HG03280 (cell line): ENCODE measurements around the gene TFF2.

Experiments
- ATAC-seq: cut with Tn5 transposase; IDR thresholded peaks from one replicate; pipeline ENCODE4 v1.9.1; 2021; ENCODE audit warnings: mild to moderate bottlenecking, moderate library complexity; ENCODE audit not compliant: unreplicated experiment

TFF2 gene

DNA sequence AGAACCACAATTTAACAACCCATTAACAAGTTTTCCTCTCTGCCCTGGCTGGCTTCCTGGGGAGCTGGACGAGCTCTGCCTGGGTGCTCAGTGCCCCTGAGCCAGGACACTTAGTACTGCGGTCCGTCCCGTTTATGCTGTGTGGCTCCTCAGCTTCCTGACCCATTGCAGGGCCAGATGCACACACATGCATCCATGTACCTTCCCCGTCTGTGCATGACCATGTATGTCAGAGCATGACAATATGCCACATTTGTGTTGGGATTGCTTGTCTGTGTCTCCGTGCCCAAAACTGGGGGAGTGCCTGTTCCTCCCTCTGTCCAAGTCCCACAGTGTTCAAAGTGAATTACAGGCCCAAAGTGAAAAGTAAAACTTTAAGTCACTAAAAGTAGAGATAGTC is 25.9 kb downstream of the TFF2 start:
- no peak for ATAC-seq

DNA sequence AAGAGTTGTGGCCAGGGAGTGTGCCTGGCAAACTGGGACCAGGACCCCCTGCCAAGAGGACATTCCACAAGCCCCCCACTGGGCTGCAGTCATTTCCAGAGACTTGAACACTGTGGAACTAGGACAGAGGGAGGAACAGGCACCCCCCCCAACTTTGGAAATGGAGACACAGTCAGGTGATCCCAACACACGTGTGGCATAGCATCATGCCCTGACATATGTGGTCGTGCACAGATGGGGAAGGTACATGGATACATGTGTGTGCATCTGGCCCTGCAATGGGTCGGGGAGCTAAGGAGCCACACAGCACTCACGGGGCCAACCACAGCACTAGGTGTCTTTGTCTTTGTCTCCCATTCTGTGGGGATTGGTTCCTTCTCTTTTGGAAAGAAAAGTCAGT is 28.9 kb downstream of the TFF2 start:
- ATAC-seq = no peak

DNA sequence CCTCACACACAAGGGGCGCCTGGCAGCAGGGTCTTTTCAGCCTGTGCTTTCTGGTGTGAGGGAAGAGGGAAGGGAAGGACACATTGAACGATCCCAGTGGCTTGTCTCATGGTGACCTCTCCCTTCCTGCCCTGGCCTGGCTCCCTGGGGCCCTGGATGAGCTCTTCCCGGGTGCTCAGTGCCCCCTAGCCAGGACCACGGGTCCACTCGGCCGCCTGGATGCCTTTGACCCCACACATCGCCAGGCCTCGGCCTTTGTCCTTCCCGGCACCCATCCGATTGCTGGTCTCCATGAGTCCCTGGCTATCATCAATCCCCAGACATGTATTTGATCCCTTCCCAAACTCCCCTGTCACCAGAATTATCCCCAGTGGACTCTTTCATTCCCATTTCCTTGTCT is 29.6 kb downstream of the TFF2 start:
- ATAC-seq = no peak

DNA sequence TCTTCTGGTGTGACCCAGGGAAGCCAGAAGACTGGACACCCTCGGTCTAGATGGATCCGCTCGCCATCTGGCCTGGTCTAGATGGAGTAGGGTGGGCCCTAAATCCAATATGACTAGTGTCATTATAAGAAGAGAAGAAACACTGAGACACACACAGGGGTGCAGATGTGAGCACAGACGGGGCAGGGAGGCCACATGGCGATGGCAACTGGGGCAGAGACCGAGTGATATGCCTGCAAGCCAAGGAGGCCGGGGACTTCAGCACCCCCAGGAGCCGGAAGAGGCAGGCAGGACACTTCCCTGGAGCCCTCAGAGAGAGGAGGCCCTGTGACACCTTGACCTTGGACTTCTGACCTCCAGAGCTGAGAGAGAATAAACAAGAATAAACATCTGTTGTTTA is 30.0 kb downstream of the TFF2 start:
- no peak for ATAC-seq

DNA sequence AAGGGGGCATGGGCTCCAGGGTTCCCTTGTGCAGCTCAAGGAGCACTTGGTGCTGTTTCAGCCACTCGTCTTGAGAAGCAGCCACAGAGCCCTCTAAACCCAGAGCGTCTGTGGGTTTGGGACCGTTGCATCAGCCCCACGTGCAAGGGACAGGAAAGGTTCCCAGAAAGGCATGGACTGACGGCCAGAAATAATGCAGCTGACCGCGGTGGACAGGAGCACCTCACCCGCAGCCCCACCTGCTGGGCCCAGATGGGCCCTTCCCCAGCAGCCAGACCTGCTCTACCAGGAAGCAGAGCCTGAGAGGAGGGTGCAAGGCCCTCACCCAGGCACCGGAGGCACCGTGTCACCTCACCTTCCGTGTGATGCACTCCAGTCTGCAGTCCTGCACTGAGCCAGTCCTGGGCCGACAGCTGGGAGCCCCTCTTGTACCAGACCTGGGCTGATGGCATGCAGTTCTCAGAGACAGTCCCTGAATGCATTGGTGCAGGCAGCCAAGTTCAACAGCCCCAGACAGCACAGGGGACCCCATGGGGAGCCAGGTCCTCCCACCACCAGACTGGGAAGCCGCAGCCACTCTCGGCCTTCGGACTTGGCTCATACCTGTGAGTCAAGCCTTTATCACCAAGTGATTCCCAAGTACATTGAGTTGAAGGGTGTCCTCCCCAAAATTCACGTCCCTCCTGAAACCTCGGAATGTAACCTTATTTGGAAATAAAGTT is 30.8 kb downstream of the TFF2 start:
- ATAC-seq = no peak

DNA sequence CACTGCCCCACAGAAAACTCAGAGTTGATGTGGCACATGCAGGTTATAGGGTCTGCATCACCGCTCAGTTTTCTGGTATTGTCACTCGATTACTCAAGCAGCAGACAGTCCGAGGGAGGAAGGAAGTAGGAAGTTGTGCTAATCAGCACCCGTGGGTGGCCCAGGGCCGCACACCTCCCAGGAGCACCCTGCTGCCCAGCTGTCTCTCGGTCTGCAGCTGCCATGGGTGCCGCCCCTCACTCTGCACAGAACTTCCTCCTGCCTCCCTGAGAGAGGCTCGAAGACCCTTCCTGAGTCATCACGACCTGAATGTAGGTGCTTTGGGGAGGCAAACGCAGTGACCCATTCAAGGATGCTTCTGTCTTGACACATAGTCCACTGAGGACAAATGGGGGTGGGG is 31.4 kb downstream of the TFF2 start:
- no peak for ATAC-seq

DNA sequence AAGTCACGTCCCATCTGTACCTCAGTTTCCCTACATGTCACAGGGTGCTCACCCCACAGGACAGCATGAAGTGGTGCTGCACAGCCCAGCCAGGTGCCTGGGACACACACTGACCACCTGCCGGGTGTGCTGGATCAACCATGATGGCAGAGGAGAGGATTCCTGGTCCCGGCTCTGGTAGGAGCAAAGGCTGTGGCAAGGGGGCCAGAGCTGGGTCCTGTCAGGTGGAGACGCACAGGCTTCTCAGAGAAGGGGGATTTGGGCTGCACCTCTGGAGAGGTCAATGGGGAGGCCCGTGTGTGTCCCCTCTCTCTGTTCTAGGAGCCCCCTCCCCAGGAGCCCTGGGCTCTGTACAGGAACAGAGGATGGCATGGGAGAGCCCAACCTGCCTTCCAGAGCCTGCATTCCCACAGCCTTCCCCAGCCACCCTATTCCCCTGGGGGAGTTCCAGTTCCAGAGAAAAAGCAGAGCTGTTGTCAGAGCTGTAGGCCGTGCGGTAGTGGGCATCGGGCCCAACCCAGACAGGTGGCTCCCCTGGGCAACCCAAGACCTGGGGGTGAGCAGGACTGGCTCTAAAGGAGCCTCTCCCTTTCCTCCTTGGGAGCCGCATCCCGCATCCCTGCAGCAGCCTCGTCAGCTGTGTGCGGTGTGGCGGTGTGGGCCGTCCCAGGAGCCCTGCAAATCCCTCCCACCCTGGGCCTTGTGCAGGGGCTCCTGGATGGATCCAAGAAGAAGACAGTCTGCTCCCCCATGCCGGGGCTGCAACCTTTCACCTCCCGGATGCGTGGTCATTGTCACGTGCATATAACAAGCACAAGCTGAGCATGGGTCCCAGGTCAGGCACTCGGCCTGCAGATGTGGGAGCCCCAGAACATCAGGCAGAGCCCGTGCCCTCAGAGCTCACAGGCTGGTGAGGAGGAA is 32.7 kb downstream of the TFF2 start:
- ATAC-seq = no peak

DNA sequence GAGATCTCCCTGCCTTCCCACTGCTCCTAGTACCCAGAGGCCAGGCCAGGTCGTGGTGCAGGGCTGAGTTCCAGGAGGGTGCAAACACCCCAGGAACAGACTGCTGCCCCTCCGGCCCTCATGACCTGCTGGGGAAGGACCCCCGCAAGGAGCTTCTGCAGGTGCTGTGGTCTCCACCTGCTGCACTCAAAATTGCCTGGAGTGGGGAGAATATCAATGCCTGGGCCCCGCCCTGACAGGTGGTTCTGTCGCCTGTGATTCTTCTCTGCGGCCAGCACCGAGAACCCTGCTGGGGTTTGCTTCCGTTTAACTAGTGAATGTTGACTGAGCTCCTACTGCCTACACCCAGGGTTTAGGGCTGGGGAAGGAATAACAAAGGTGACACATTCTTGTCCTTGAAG is 33.5 kb downstream of the TFF2 start:
- no peak for ATAC-seq

DNA sequence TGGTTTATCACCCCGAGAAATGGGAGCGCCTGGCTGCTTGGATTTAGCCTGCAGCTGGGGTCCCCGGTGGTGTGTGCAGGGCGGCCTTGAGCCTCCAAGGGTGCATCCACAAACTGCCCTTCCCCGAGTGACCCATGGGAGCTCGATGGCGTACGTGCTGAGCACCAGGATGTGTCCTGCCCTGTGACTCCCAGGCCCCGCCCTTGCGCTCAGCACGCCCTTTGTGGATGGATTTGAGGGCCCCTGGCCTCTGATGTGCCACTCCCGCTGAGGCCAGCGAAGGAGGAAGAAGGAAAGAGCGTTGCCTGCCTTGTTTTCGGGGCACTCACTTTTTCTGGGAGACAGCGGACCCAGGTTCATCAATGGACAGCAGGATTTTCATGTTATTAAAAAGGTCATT is 33.9 kb downstream of the TFF2 start:
- no peak for ATAC-seq

DNA sequence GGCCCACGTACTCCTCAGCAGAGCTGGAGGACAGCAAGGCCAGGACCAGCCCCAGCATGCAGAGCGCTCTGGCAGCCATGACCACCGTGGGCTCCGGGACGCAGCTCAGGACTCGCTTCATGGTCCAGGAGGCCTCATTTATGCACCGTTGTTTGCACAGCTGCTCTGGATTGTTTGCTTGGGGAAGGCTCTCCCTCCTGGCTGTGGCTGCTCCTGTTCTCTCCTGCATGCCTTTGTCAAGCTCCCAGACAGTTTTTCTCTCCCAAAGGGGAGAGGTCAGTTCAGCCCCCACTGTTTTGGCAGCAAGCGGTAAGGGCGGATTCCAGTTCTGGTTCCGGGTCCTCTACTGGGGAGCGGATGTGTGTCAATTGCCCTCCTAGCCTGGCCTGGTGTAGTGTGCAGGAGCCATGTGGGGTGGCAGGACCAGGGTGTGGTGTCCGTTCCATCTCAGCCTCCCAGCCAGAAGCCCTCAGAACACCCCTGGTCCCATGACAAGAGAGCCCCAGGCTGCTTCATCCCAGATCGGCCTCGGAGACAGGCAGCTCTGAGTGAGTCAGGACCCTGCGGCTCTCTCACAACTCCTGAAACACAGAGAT is 35.4 kb downstream of the TFF2 start, which contains the start of gene TFF3:
Gene TFF3 (minus strand): TSS at position 114 of the 596 bp plus-strand sequence. CDS start 35 bp downstream, at position 79.
- no peak for ATAC-seq

DNA sequence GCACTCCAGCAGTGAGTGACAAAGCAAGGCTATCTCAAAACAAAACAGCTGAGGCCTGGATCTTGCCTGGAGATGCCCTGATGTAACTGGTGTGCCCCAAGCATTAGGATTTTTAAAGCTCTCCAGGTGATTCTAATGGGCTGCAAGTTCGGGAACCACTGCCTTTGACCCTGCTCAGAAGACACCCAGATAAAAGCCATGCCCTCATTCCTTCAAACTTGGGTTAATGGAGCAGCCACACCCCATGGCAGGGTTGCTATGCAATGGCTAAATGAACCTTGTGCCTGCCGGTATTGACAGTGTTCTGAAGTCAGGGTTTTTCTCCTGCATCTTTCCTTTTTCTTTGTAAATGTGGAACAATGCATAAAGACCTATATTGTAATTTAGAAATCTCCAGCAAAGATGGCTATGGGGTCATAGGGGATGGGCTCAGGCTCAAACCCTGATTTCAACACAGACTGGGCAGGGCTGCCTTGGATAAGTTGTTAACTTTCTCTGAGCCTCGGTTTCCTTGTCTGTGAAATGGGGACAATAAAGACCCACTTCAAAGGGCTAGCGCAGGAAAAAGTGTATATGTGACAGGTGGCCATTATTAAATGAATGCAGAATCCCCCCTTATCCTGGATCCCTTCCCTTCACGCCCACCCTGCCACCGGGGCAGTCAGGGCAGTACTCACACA is 36.0 kb downstream of the TFF2 start:
- no peak for ATAC-seq

DNA sequence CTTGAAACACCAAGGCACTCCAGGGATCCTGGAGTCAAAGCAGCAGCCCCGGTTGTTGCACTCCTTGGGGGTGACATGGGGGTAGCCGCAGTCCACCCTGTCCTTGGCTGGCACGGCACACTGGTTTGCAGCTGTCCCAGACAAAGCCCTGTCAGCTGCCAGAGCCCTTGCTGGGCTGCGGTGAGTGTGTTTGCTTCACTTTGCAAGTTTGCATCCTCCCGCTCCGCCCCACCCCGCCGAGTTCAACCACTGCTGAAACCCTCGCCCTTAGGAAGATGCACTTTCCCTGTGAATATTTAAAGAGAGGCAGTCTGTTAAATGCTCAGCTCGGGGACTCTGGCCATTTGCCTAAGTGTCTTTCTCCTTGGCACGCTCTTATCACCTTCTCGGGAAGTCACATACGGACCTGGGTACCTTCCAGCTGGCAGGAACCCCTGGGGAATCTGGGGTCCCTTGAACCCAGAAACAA is 37.3 kb downstream of the TFF2 start:
- no peak for ATAC-seq

DNA sequence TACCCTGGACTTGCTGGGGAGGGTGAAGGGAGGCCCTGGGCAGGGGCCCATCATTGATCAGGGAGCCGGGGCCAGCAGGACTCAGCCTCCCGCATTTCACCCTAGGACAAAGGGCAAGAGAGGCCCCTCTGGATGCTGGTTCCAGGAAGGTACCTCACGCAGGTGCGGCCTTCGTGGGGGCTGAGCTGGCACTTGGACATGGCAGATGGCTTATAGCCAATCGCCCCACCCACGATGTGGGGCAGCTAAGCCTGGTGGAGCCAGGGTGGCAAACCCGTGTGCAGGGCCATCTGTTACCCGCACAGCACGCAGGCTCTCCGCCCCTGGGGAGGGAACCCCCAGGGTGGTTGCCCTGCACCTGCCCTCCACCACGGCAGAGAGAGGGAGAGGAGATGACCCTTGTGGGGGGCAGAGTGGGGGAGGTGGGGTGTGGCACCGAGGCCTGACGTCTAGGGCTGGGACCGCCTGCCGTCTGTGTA is 38.1 kb downstream of the TFF2 start:
- ATAC-seq = no peak

DNA sequence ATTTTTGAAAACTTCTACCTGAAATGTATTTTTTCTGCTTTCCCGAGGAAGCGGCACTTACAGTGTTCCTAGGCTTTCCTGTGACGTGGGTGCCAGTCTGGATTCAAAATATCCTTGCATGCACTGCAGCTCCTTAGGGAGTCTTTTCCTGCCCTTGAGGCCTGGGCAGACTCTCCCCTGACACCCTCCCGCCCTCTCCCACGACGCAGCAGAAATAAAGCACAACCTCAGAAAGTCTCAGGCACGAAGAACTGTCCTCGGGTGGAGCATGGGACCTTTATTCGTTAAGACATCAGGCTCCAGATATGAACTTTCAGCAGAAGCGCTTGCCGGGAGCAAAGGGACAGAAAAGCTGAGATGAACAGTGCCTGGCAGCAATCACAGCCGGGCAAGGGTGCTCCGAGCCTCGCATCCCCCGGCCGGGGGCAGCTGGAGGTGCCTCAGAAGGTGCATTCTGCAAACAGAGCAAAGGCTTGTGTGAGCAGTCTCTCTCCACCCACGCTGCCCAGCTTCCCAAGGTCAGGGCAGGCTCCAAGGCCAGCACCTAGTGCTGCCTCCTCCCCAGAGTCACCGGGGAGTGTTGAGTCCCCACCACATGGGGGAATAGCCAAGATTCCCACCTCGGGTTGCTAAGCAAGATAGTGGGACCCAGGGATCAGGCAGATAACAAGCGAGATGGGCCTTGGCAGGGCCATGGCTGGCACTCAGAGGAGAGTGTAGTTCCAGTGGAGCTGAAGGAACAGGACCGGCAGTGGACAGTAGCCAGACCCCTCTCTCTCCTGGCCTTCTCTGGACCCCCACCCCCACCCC is 38.8 kb downstream of the TFF2 start:
- no peak for ATAC-seq

DNA sequence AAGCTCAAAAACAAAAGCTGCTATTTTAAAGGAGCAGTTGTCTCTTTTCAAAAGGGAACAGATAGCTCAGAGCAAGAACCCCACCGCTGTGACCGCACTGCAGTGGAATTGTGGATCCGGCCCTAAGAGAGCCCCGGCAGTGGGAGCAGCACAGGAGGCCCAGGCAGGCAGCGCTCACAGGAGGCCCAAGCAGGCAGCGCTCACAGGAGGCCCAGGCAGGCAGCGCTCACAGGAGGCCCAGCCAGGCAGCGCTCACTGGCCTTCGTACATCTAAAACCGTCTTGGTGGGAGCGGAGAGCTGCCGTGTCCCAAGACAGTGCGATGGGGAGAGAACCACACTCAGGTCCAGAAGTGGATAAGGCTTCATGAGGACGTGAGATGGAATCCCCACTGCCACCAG is 39.6 kb downstream of the TFF2 start:
- no peak for ATAC-seq

DNA sequence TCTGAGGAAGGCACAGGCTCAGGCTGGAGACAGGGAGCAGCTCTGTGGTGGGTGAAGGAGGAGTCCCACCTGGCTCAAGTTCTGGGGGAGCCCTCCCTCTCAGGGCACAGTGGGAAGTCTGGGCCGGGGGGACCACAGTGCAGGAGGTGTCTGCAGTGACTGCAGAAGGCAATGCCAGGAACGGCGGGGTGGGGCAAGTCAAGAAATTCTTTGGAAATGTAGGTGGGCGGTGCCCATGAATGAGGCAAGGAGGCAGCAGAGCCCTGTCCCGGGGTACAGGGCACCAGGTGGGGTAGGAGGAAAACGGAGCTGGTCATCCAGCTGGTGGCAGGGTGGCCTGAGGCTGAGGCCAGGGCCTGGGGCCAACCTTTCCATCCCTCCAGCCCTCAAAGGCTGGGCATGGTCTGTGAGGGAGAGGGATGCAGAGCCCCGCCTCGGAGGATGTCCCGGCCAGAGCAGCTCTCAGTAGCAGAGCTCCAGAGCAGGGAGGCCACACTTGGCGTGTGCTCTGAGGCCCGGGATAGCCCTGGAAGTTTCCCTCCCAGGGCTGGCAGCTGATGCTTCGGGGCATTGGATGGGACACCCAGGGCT is 40.3 kb downstream of the TFF2 start:
- no peak for ATAC-seq

DNA sequence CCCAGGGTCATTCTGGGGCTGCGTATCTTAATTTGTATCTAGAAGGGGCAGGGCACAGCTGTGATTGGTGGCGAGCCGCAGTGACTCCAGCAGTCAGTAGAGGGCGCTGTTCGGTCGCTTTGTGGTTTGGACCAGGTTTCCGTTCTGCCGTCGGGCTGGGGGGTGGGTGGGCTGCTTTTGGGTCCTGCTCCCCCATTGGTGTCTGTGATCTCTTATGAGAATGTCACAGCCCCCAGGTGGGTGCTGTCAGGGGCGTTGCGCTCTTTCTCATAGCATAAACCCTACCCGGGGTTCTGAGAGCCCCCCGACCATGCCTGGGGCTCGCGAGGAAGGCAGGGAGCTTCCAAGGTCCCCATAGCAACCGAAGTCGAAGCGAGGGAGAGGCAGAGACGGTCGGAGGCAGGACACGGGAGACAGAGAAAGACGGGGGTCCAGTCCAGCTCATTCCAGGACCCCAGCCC is 41.0 kb downstream of the TFF2 start:
- ATAC-seq = no peak

DNA sequence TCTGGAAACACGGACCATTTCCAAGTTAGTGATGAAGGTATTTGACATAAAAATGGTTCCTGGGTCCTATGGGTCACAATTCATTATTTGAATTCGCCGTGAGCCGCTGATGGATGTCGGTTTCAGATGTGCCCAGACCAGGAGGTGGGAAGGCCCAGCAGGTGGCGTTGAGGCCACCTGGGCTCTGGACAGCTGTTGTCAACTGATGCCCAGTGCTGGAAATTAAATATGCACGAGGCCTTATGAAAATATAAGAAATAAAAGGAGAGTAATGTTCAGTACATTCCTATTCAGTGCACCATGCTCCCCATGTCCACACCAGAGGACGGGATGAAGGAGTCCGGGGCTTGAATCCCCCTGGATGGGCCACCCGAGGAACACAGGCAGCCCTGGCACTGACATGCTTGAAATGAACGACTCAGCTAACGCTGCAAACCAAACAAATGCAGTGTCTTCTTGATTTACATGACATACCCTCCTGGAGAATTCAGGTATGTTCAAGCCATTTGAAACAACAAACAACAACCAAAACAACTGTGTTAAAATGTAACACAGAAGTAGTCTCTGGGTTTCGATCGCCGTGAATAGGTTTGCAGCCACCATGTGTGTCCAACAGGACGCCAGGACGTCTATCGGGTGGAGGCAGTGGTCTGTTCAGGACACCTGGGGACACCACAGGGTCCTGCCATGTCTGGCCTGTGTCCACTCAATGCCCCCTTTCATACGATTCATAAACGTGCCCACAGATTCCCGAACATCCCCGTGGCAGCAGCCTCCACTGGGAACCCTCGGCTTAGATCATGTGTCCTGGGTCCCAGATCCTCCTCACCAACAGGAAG is 41.7 kb downstream of the TFF2 start:
- ATAC-seq = no peak
